Gastrocnemius medialis (tissue), 4 donors: ENCODE results near the gene RIMKLA. TPM values are rescaled to one million over a fixed set of nuclear protein-coding genes. Genes with fewer than 3 reads are reported as not detected.

Experiments
- ATAC-seq, 2 donors: fragments of 150-250 bp; one replicate each; pipeline ENCODE4 v1.9.1; 2016
- DNase-seq, 2 donors: peaks; one replicate each; pipeline ENCODE4 v3.0.0-alpha.2; 2019
- H3K27ac ChIP-seq, 4 donors: fragments of 200-600 bp; sonication (generic); 1 replicate in 1 of 4; 2 replicates in 3 of 4; pipeline ENCODE4 v1.5.1; 2016 to 2018; ENCODE audit warnings: mild to moderate bottlenecking in 2 of 4, moderate library complexity in 1 of 4
- H3K27me3 ChIP-seq, 3 donors: fragments of 200-600 bp; sonication (generic) in 2 of 3; 1 replicate in 1 of 3; 2 replicates in 2 of 3; pipeline versions ENCODE4 v1.5.1 to v1.6.0; 2016 to 2019; ENCODE audit warnings: mild to moderate bottlenecking in 1 of 3, moderate library complexity in 1 of 3
- H3K36me3 ChIP-seq, 2 donors: fragments of 200-600 bp; sonication (generic) in 1 of 2; one replicate each; pipeline ENCODE4 v1.5.1; 2017 to 2018
- H3K4me1 ChIP-seq, 2 donors: fragments of 200-600 bp; sonication (generic) in 1 of 2; one replicate each; pipeline ENCODE4 v1.5.1; 2016 to 2017; ENCODE audit warnings: mild to moderate bottlenecking in 2 of 2
- H3K4me3 ChIP-seq, 4 donors: fragments of 200-600 bp; sonication (generic) in 3 of 4; 1 replicate in 1 of 4; 2 replicates in 3 of 4; pipeline ENCODE4 v1.5.1; 2016 to 2019; ENCODE audit warnings: mild to moderate bottlenecking in 2 of 4
- H3K9me3 ChIP-seq, 3 donors: fragments of 200-600 bp; sonication (generic) in 2 of 3; 1 replicate in 1 of 3; 2 replicates in 2 of 3; pipeline ENCODE4 v1.5.1; 2016 to 2019
- CTCF ChIP-seq, 5 experiments: fragments of 450-650 bp in 3 of 5; fragments of 200-600 bp in 2 of 5; sonication (generic) in 2 of 5; IDR thresholded peaks in 4 of 5; conservative IDR thresholded peaks in 1 of 5; 1 replicate in 4 of 5; 2 replicates in 1 of 5; pipeline ENCODE4 v1.5.1; 2016 to 2019; ENCODE audit warnings: antibody characterized with exemption in 5 of 5, mild to moderate bottlenecking in 3 of 5, moderate library complexity in 3 of 5
- POLR2A ChIP-seq, 2 donors: fragments of 450-650 bp; IDR thresholded peaks; one replicate each; pipeline ENCODE4 v1.6.1; 2017; ENCODE audit warnings: antibody characterized with exemption in 2 of 2, mild to moderate bottlenecking in 2 of 2, moderate library complexity in 2 of 2
- in situ Hi-C, 4 donors: fragments of 200-750 bp; cut with MboI; loops; one replicate each; pipeline versions ENCODE4 v1.15.0 to v1.8.0; 2017; ENCODE audit warnings: low sequenced_read_pairs in 4 of 4
- intact Hi-C: fragments of 100-400 bp; cut with DNase I; formaldehyde crosslinking; loops from one replicate; pipeline ENCODE4 v1.15.1; 2023; ENCODE audit warnings: low total_unique reads
- total RNA-seq, 4 donors: library from RNA; depleted of rRNA; stranded (reverse); fragments of >200 nt; gene quantifications; one replicate each; pipeline versions ENCODE4 v1.1.0 to v1.2.3, GENCODE V29; 2016

Gene RIMKLA
- total RNA-seq, 4 donors from 2014 or later = 0.78 to 1.2 (median 0.85) TPM

- Histone ChIP-seq H3K9me3 (no peaks in the 10 kb centered on the region), H3K4me3 (no peak overlapping the region), H3K36me3 (no peaks in the 10 kb centered on the region), H3K27me3 (no peaks in the 10 kb centered on the region), H3K27ac (no peak overlapping the region), H3K4me1 (no peaks in the 10 kb centered on the region)
- intact Hi-C loops (no loop called here), in situ Hi-C loops (no loop called here)
- ATAC-seq (no peak), DNase-seq (no peak)
- TF ChIP-seq CTCF (IDR thresholded peaks at IDR 0.05 in 4 of 5, conservative IDR thresholded peaks at IDR 0.05 in 1 of 5) (no peak), POLR2A (IDR thresholded peaks at IDR 0.05) (no peak)
These were observed 21.1 kb upstream of the RIMKLA start for GRCh38 chr1:42359466-42359865.

GRCh38 chr1:42364089-42364488 is 16.5 kb upstream of the RIMKLA start:
- Histone ChIP-seq H3K9me3 (no peaks in the 10 kb centered on the region), H3K4me3 (no peak overlapping the region), H3K36me3 (no peaks in the 10 kb centered on the region), H3K4me1 (no peaks in the 10 kb centered on the region), H3K27ac (no peak overlapping the region), H3K27me3 (no peaks in the 10 kb centered on the region)
- DNase-seq (no peak), ATAC-seq (no peak)
- intact Hi-C loops = no loop called here
- in situ Hi-C loops = no loop called here
- TF ChIP-seq POLR2A (IDR thresholded peaks at IDR 0.05) (no peak), CTCF (IDR thresholded peaks at IDR 0.05 in 4 of 5, conservative IDR thresholded peaks at IDR 0.05 in 1 of 5) (no peak)

- intact Hi-C loops = no loop called here
- no peak overlapping the region for H3K4me3 ChIP-seq
- no peaks in the 10 kb centered on the region for H3K9me3 ChIP-seq
- no peak for ATAC-seq
- TF ChIP-seq POLR2A (IDR thresholded peaks at IDR 0.05) = no peak
- TF ChIP-seq CTCF (IDR thresholded peaks at IDR 0.05 in 4 of 5, conservative IDR thresholded peaks at IDR 0.05 in 1 of 5) = no peak
- in situ Hi-C loops = no loop called here
- H3K4me1 ChIP-seq = no peaks in the 10 kb centered on the region
- H3K27ac ChIP-seq = no peak overlapping the region
- DNase-seq = no peak
- no peaks in the 10 kb centered on the region for H3K36me3 ChIP-seq
- no peaks in the 10 kb centered on the region for H3K27me3 ChIP-seq
These were observed 16.1 kb upstream of the RIMKLA start for GRCh38 chr1:42364542-42364941.

GRCh38 chr1:42365118-42365517 is 15.5 kb upstream of the RIMKLA start:
- no peak for DNase-seq
- TF ChIP-seq POLR2A (IDR thresholded peaks at IDR 0.05) (no peak), CTCF (IDR thresholded peaks at IDR 0.05 in 4 of 5, conservative IDR thresholded peaks at IDR 0.05 in 1 of 5) (no peak)
- Histone ChIP-seq H3K36me3 (no peaks in the 10 kb centered on the region), H3K27ac (no peak overlapping the region), H3K27me3 (no peaks in the 10 kb centered on the region), H3K4me3 (no peak overlapping the region), H3K4me1 (no peaks in the 10 kb centered on the region), H3K9me3 (no peaks in the 10 kb centered on the region)
- in situ Hi-C loops = no loop called here
- intact Hi-C loops = no loop called here
- ATAC-seq = no peak

- Histone ChIP-seq H3K4me1 (no peaks in the 10 kb centered on the region), H3K27me3 (no peaks in the 10 kb centered on the region), H3K36me3 (no peaks in the 10 kb centered on the region), H3K4me3 (no peak overlapping the region), H3K27ac (no peak overlapping the region), H3K9me3 (no peaks in the 10 kb centered on the region)
- TF ChIP-seq POLR2A (IDR thresholded peaks at IDR 0.05) = no peak
- TF ChIP-seq CTCF (IDR thresholded peaks at IDR 0.05 in 4 of 5, conservative IDR thresholded peaks at IDR 0.05 in 1 of 5) = no peak
- in situ Hi-C loops (no loop called here), intact Hi-C loops (no loop called here)
- ATAC-seq (no peak), DNase-seq (no peak)
These were observed 12.3 kb upstream of the RIMKLA start for GRCh38 chr1:42368096-42368795.
